Breast epithelium (tissue), 4 donors: ENCODE measurements around the gene TENM3. TPM values are rescaled to one million over a fixed set of nuclear protein-coding genes. Genes with fewer than 3 reads are reported as not detected.

Experiments
- DNase-seq, 2 donors: peaks; one replicate each; pipeline ENCODE4 v3.0.0-alpha.2; 2019; ENCODE audit warnings: low spot score in 2 of 2
- H3K27ac ChIP-seq, 2 donors: fragments of 200-600 bp; sonication (generic) in 1 of 2; one replicate each; pipeline ENCODE4 v1.5.1; 2016 to 2019; ENCODE audit warnings: mild to moderate bottlenecking in 1 of 2
- H3K27me3 ChIP-seq, 2 donors: fragments of 200-600 bp; sonication (generic) in 1 of 2; one replicate each; pipeline versions ENCODE4 v1.5.1 to v1.6.0; 2017 to 2019; ENCODE audit warnings: control low read depth in 1 of 2, mild to moderate bottlenecking in 1 of 2
- H3K36me3 ChIP-seq: fragments of 200-600 bp; one replicate; pipeline ENCODE4 v1.5.1; 2019
- H3K4me1 ChIP-seq, 2 donors: fragments of 200-600 bp; sonication (generic); one replicate each; pipeline ENCODE4 v1.5.1; 2016 to 2019; ENCODE audit warnings: control low read depth in 1 of 2
- H3K4me3 ChIP-seq, 3 donors: fragments of 200-600 bp; sonication (generic); 1 replicate in 2 of 3; 2 replicates in 1 of 3; pipeline ENCODE4 v1.5.1; 2016 to 2019; ENCODE audit warnings: mild to moderate bottlenecking in 3 of 3, moderate library complexity in 2 of 3
- H3K9me3 ChIP-seq, 2 donors: fragments of 200-600 bp; sonication (generic) in 1 of 2; one replicate each; pipeline ENCODE4 v1.5.1; 2016 to 2019; ENCODE audit warnings: control low read depth in 1 of 2
- POLR2A ChIP-seq: fragments of 450-650 bp; IDR thresholded peaks from one replicate; pipeline ENCODE4 v1.6.1; 2016; ENCODE audit warnings: antibody characterized with exemption, mild to moderate bottlenecking, moderate library complexity
- POLR2AphosphoS5 ChIP-seq, 3 donors: sonication (generic); formaldehyde crosslinking; IDR thresholded peaks; one replicate each; pipeline ENCODE4 v1.6.1; 2017; ENCODE audit warnings: antibody characterized with exemption in 3 of 3
- intact Hi-C: fragments of 100-400 bp; cut with DNase I; formaldehyde crosslinking; loops from one replicate; pipeline ENCODE4 v1.15.1; 2023; ENCODE audit warnings: low total_unique reads
- total RNA-seq, 3 donors: library from RNA; depleted of rRNA; stranded (reverse); fragments of >200 nt; gene quantifications; one replicate each; pipeline ENCODE4 v1.1.0, GENCODE V29; 2016
- TF ChIP-seq, protein P1 (sequence below), 3 donors: fragments of 450-650 bp; IDR thresholded peaks; one replicate each; pipeline ENCODE4 v1.5.1; 2016 to 2017; ENCODE audit warnings: antibody characterized with exemption in 3 of 3, mild to moderate bottlenecking in 3 of 3, moderate library complexity in 3 of 3

Gene TENM3
- total RNA-seq, 3 donors from 2014 or later, result 4.6 to 30.6 (median 8.8) TPM

DNA sequence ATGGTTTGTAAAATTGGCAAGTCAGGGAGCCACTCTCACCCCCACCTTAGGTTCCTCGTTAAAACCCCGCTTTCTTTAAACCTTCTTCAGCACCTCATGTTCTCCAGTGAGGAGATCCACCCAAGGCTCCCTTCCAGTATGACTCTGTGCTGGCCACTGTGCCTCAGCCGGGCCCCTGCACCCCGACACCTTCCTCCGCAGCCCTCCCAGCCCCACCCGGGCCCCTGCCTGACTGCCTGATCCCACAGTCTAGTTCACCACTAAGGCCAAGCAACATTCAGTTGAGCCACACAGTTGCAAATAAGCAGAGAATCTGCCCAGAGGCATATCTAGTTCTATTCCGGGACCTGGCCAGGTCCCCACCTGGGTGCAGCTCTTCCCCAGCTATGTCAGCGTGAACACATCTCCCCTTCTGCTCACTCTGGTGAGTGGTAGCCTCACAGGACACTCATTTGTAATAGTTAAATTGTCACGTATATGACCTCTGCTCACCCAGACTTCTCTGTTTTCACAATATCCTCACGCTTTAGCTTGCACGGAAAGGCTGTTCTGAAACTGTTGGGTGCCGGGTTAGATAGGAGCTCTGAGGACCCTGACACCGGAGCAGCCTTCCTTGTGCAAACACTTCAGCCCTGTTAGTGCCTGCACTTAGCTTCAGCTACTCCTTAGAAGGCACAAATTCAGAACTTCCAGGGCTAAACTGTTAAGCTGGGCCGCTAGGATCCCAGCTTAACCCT is 527.2 kb downstream of the TENM3 start:
- H3K4me1 ChIP-seq, result no peaks in the 10 kb centered on the region
- H3K36me3 ChIP-seq, result no peaks in the 10 kb centered on the region
- intact Hi-C loops, result no loop called here
- TF ChIP-seq POLR2AphosphoS5 (IDR thresholded peaks at IDR 0.05) (no peak), POLR2A (no peak)
- TF ChIP-seq, protein P1, sequence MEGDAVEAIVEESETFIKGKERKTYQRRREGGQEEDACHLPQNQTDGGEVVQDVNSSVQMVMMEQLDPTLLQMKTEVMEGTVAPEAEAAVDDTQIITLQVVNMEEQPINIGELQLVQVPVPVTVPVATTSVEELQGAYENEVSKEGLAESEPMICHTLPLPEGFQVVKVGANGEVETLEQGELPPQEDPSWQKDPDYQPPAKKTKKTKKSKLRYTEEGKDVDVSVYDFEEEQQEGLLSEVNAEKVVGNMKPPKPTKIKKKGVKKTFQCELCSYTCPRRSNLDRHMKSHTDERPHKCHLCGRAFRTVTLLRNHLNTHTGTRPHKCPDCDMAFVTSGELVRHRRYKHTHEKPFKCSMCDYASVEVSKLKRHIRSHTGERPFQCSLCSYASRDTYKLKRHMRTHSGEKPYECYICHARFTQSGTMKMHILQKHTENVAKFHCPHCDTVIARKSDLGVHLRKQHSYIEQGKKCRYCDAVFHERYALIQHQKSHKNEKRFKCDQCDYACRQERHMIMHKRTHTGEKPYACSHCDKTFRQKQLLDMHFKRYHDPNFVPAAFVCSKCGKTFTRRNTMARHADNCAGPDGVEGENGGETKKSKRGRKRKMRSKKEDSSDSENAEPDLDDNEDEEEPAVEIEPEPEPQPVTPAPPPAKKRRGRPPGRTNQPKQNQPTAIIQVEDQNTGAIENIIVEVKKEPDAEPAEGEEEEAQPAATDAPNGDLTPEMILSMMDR (IDR thresholded peaks at IDR 0.05), result no peak
- no peaks in the 10 kb centered on the region for H3K9me3 ChIP-seq
- no peak overlapping the region for H3K27ac ChIP-seq
- no peak overlapping the region for H3K4me3 ChIP-seq
- no peaks in the 10 kb centered on the region for H3K27me3 ChIP-seq
- no peak for DNase-seq

DNA sequence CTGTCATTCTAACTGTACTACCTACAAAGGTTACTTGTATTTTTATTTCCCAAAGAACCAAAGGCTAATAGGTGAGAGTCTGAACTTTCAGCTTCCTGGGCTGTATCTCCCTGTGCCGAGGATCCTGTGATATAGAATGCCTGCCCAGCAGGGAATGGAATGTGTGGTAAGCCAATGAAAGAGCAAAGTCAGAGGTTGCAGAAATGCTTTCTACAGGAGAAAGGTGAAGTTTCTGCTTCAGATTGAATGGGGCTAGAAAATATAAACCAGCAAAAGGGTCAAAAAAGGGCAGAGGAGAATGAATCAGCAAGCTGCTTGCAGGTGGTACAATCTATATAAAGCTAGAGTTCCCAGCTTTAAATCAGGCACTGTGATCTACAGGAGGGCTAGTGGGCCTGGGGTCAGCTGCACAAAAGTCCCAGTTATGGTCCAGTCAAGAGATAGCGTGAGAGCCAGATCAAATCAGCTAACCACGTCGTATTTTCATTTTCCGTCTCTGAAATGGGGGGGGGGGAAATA is 527.9 kb downstream of the TENM3 start:
- no peak for DNase-seq
- intact Hi-C loops, result no loop called here
- Histone ChIP-seq H3K27me3 (no peaks in the 10 kb centered on the region), H3K36me3 (no peaks in the 10 kb centered on the region), H3K4me1 (no peaks in the 10 kb centered on the region), H3K27ac (no peak overlapping the region), H3K4me3 (no peak overlapping the region), H3K9me3 (no peaks in the 10 kb centered on the region)
- TF ChIP-seq POLR2AphosphoS5 (IDR thresholded peaks at IDR 0.05) (no peak), POLR2A (no peak)
- TF ChIP-seq, protein P1 (IDR thresholded peaks at IDR 0.05), result no peak

DNA sequence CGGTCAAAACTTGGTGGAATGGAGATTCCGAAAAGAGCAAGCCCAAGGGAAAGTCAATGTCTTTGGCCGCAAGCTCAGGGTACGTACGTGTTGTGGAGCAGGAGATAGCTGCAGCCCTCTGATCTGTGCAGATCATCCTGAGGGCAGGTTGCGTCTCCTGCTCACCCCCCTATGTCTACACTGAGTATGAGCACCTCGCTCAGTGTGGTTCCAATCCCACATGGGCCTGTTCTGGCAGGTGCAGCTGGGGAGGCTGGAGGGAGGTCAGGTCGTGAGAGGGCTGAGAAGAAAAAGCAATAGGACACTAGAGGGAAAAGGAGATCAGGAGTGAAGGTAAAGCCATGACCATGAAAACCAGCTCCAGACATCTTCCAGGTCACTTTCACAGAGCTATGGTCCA is 531.9 kb downstream of the TENM3 start:
- TF ChIP-seq POLR2AphosphoS5 (IDR thresholded peaks at IDR 0.05) (no peak), POLR2A (no peak)
- TF ChIP-seq, protein P1 (IDR thresholded peaks at IDR 0.05), result no peak
- H3K4me3 ChIP-seq, result no peak overlapping the region
- H3K36me3 ChIP-seq, result no peaks in the 10 kb centered on the region
- H3K27me3 ChIP-seq, result no peaks in the 10 kb centered on the region
- no peaks in the 10 kb centered on the region for H3K9me3 ChIP-seq
- intact Hi-C loops, result no loop called here
- no peak overlapping the region for H3K27ac ChIP-seq
- no peaks in the 10 kb centered on the region for H3K4me1 ChIP-seq
- DNase-seq, result no peak

DNA sequence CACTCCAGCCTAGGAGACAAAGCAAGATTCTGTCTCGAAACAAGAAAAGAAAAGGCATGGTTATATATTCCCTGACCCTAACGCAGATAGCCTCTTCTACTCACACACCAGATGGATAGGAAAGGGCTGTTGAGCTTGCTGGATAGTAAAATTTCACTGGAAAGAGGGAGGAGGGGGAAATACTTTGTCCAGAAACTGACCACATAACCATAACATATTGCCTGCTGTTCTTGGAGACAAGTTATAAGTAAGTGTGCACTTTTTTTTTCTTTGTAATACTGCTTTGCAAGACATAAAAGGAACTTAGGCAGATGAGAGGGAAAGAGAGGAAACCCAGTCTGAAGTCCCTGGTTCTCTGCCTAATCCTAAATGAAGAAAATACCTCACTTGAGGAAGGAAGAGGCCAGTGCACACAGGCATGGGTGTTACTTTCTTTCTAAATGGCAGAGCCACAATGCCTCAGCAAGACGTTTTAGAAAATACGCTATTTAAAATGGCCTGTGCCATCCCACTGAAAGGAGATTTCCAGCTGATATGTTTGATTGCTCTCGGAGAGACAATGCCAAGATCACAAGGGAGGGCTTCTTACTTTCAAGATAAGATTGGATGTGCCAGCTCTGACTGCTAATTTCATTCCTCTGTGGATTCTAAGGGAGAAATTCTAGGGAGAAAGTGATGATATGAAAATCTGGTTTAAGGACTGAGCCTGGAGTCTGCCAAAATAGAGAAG is 533.3 kb downstream of the TENM3 start:
- Histone ChIP-seq H3K9me3 (no peaks in the 10 kb centered on the region), H3K4me3 (no peak overlapping the region), H3K36me3 (no peaks in the 10 kb centered on the region), H3K27me3 (no peaks in the 10 kb centered on the region), H3K27ac (no peak overlapping the region), H3K4me1 (no peaks in the 10 kb centered on the region)
- intact Hi-C loops, result no loop called here
- no peak for DNase-seq
- TF ChIP-seq POLR2AphosphoS5 (IDR thresholded peaks at IDR 0.05) (no peak), POLR2A (no peak)
- TF ChIP-seq, protein P1 (IDR thresholded peaks at IDR 0.05), result no peak
